Duodenal mucosa (tissue), 2 donors: ENCODE results near the gene PDHA2.

ENCODE experiments used
- H3K27ac ChIP-seq: one replicate; pipeline ENCODE4 v1.7.0; 2013; ENCODE audit warnings: low read depth, low read length
- H3K27me3 ChIP-seq, 2 donors: one replicate each; pipeline ENCODE4 v1.7.0; 2013; ENCODE audit warnings: low read length in 2 of 2, control low read depth in 1 of 2; ENCODE audit not compliant: insufficient read depth in 2 of 2, control insufficient read depth in 1 of 2
- H3K36me3 ChIP-seq, 2 donors: one replicate each; pipeline ENCODE4 v1.7.0; 2013; ENCODE audit warnings: low read length in 2 of 2, control low read depth in 1 of 2; ENCODE audit not compliant: insufficient read depth in 2 of 2, control insufficient read depth in 1 of 2
- H3K4me1 ChIP-seq, 2 donors: one replicate each; pipeline ENCODE4 v1.7.0; 2013; ENCODE audit warnings: low read length in 2 of 2, control low read depth in 1 of 2; ENCODE audit not compliant: insufficient read depth in 2 of 2, control insufficient read depth in 1 of 2
- H3K4me3 ChIP-seq, 2 donors: one replicate each; pipeline ENCODE4 v1.7.0; 2013; ENCODE audit warnings: low read length in 2 of 2, low read depth in 1 of 2
- H3K9ac ChIP-seq, 2 donors: one replicate each; pipeline ENCODE4 v1.7.0; 2013; ENCODE audit warnings: low read length in 2 of 2, low read depth in 1 of 2
- H3K9me3 ChIP-seq, 2 donors: one replicate each; pipeline ENCODE4 v1.7.0; 2013; ENCODE audit warnings: low read length in 2 of 2, control low read depth in 1 of 2; ENCODE audit not compliant: control insufficient read depth in 1 of 2

The PDHA2 gene

GRCh38 chr4:95839891-95840290 is at the start of gene PDHA2:
Gene PDHA2, plus strand, starts transcription at chr4:95840093. Its CDS starts 58 bp downstream, at chr4:95840151.
- no peak within 1 kb of the TSS for H3K27ac ChIP-seq
- no peaks in the 10 kb centered on the region for H3K4me1 ChIP-seq
- peaks cover 6 to 7% of the 10 kb centered on the region in 2 donors for H3K9me3 ChIP-seq
- H3K27me3 ChIP-seq: no peaks in the 10 kb centered on the region
- no peak within 1 kb of the TSS for H3K4me3 ChIP-seq
- no peaks in the 10 kb centered on the region for H3K36me3 ChIP-seq
- H3K9ac ChIP-seq: no peak within 1 kb of the TSS

GRCh38 chr4:95798003-95798402 is 41.9 kb upstream of the PDHA2 start:
- Histone ChIP-seq H3K36me3 (no peaks in the 10 kb centered on the region), H3K4me1 (no peaks in the 10 kb centered on the region), H3K9ac (no peak overlapping the region), H3K27ac (no peak overlapping the region), H3K27me3 (no peaks in the 10 kb centered on the region), H3K4me3 (no peak overlapping the region), H3K9me3 (no peaks in the 10 kb centered on the region)

GRCh38 chr4:95798727-95799126 is 41.2 kb upstream of the PDHA2 start:
- H3K9ac ChIP-seq: no peak overlapping the region
- H3K27me3 ChIP-seq: no peaks in the 10 kb centered on the region
- no peaks in the 10 kb centered on the region for H3K9me3 ChIP-seq
- no peaks in the 10 kb centered on the region for H3K4me1 ChIP-seq
- H3K36me3 ChIP-seq: no peaks in the 10 kb centered on the region
- H3K4me3 ChIP-seq: no peak overlapping the region
- H3K27ac ChIP-seq: no peak overlapping the region

GRCh38 chr4:95821867-95822266 is 18.0 kb upstream of the PDHA2 start:
- Histone ChIP-seq H3K27me3 (no peaks in the 10 kb centered on the region), H3K9ac (no peak overlapping the region), H3K36me3 (no peaks in the 10 kb centered on the region), H3K4me3 (no peak overlapping the region), H3K27ac (no peak overlapping the region), H3K9me3 (peaks cover 0 to 3% of the 10 kb centered on the region in 2 donors), H3K4me1 (no peaks in the 10 kb centered on the region)

GRCh38 chr4:95825546-95825945 is 14.3 kb upstream of the PDHA2 start:
- H3K27me3 ChIP-seq: no peaks in the 10 kb centered on the region
- H3K27ac ChIP-seq: no peak overlapping the region
- no peak overlapping the region for H3K4me3 ChIP-seq
- H3K9me3 ChIP-seq: peaks cover 3% of the 10 kb centered on the region in 2 donors
- no peaks in the 10 kb centered on the region for H3K36me3 ChIP-seq
- no peak overlapping the region for H3K9ac ChIP-seq
- H3K4me1 ChIP-seq: no peaks in the 10 kb centered on the region

- H3K27ac ChIP-seq: no peak overlapping the region
- H3K27me3 ChIP-seq: no peaks in the 10 kb centered on the region
- H3K36me3 ChIP-seq: no peaks in the 10 kb centered on the region
- H3K9me3 ChIP-seq: peaks cover 0 to 4% of the 10 kb centered on the region in 2 donors
- no peaks in the 10 kb centered on the region for H3K4me1 ChIP-seq
- H3K4me3 ChIP-seq: no peak overlapping the region
- no peak overlapping the region for H3K9ac ChIP-seq
These were observed 9.2 kb upstream of the PDHA2 start for GRCh38 chr4:95830651-95831050.

GRCh38 chr4:95831166-95831565 is 8.7 kb upstream of the PDHA2 start:
- H3K4me1 ChIP-seq: no peaks in the 10 kb centered on the region
- no peak overlapping the region for H3K27ac ChIP-seq
- H3K36me3 ChIP-seq: no peaks in the 10 kb centered on the region
- H3K4me3 ChIP-seq: no peak overlapping the region
- no peak overlapping the region for H3K9ac ChIP-seq
- peaks cover 0 to 4% of the 10 kb centered on the region in 2 donors for H3K9me3 ChIP-seq
- H3K27me3 ChIP-seq: no peaks in the 10 kb centered on the region

- H3K9ac ChIP-seq: no peak overlapping the region
- H3K4me3 ChIP-seq: no peak overlapping the region
- no peak overlapping the region for H3K27ac ChIP-seq
- H3K4me1 ChIP-seq: no peaks in the 10 kb centered on the region
- no peaks in the 10 kb centered on the region for H3K36me3 ChIP-seq
- no peaks in the 10 kb centered on the region for H3K27me3 ChIP-seq
- peaks cover 0 to 4% of the 10 kb centered on the region in 2 donors for H3K9me3 ChIP-seq
These were observed 6.1 kb upstream of the PDHA2 start for GRCh38 chr4:95833711-95834194.

- Histone ChIP-seq H3K27ac (no peak overlapping the region), H3K9ac (no peak overlapping the region), H3K4me3 (no peak overlapping the region), H3K9me3 (peaks cover 2 to 5% of the 10 kb centered on the region in 2 donors), H3K4me1 (no peaks in the 10 kb centered on the region), H3K27me3 (no peaks in the 10 kb centered on the region), H3K36me3 (no peaks in the 10 kb centered on the region)
These were observed 4.2 kb upstream of the PDHA2 start for GRCh38 chr4:95835672-95836071.

- H3K4me3 ChIP-seq: no peak overlapping the region
- no peak overlapping the region for H3K27ac ChIP-seq
- peaks cover 6 to 7% of the 10 kb centered on the region in 2 donors for H3K9me3 ChIP-seq
- H3K27me3 ChIP-seq: no peaks in the 10 kb centered on the region
- no peak overlapping the region for H3K9ac ChIP-seq
- no peaks in the 10 kb centered on the region for H3K4me1 ChIP-seq
- H3K36me3 ChIP-seq: no peaks in the 10 kb centered on the region
These were observed 1.7 kb upstream of the PDHA2 start for GRCh38 chr4:95838192-95838591.
